Measurements from ENCODE around the gene STAB1. TPM values are rescaled to one million over a fixed set of nuclear protein-coding genes. Genes with fewer than 3 reads are reported as not detected.

The STAB1 gene
- total RNA-seq, 1 donor from 2014 or later, result 0.16 TPM

- Mint-ChIP-seq H3K36me3 (ENCODE audit: low read depth) (peaks cover 18% of the 10 kb centered on the region), H3K27me3 (ENCODE audit: low read depth) (no peaks in the 10 kb centered on the region), H3K4me1 (peaks cover 33% of the 10 kb centered on the region), H3K4me3 (no peak overlapping the region), H3K27ac (ENCODE audit: unreplicated experiment) (no peak overlapping the region), H3K9me3 (no peaks in the 10 kb centered on the region)
- DNase-seq (ENCODE audit: low read depth, low spot score), result no peak
- no peak for TF ChIP-seq CTCF (conservative IDR thresholded peaks at IDR 0.05)
Measured at GRCh38 chr3:52458770-52459545, 36.2 kb upstream of the STAB1 start.

- TF ChIP-seq CTCF (conservative IDR thresholded peaks at IDR 0.05), result no peak
- H3K4me3 Mint-ChIP-seq, result no peak overlapping the region
- H3K27ac Mint-ChIP-seq (ENCODE audit: unreplicated experiment), result no peak overlapping the region
- peaks cover 21% of the 10 kb centered on the region for H3K36me3 Mint-ChIP-seq (ENCODE audit: low read depth)
- peaks cover 16% of the 10 kb centered on the region for H3K4me1 Mint-ChIP-seq
- H3K27me3 Mint-ChIP-seq (ENCODE audit: low read depth), result no peaks in the 10 kb centered on the region
- no peaks in the 10 kb centered on the region for H3K9me3 Mint-ChIP-seq
- DNase-seq (ENCODE audit: low read depth, low spot score), result no peak
Measured at GRCh38 chr3:52461874-52462273, 33.3 kb upstream of the STAB1 start.

DNA sequence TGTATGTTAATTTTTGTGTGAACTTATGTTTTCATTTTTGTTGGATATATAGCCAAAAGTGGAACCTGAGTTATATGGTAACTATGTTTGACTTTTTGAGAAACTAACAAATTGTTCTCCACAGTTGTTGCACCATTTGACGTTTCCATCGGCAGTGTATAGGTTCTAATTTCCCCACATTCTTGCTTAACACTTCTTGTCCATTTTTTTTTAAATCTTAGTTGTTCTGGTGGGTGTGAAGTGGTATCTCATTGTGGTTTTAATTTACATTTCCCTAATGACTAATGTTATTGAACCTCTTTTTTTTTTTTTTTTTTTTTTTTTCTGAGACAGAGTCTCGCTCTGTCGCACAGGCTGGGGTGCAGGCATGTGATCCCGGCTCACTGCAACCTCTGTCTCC, 31.7 kb upstream of the STAB1 start:
- Mint-ChIP-seq H3K9me3 (no peaks in the 10 kb centered on the region), H3K4me1 (peaks cover under 1% of the 10 kb centered on the region), H3K27me3 (ENCODE audit: low read depth) (no peaks in the 10 kb centered on the region), H3K36me3 (ENCODE audit: low read depth) (peaks cover 14% of the 10 kb centered on the region), H3K4me3 (no peak overlapping the region), H3K27ac (ENCODE audit: unreplicated experiment) (no peak overlapping the region)
- DNase-seq (ENCODE audit: low read depth, low spot score), result no peak
- no peak for TF ChIP-seq CTCF (conservative IDR thresholded peaks at IDR 0.05)

GRCh38 chr3:52468336-52468735, 26.8 kb upstream of the STAB1 start:
- Mint-ChIP-seq H3K36me3 (ENCODE audit: low read depth) (peaks cover 4% of the 10 kb centered on the region), H3K4me3 (no peak overlapping the region), H3K9me3 (no peaks in the 10 kb centered on the region), H3K4me1 (no peaks in the 10 kb centered on the region), H3K27me3 (ENCODE audit: low read depth) (no peaks in the 10 kb centered on the region), H3K27ac (ENCODE audit: unreplicated experiment) (no peak overlapping the region)
- TF ChIP-seq CTCF (conservative IDR thresholded peaks at IDR 0.05), result no peak
- DNase-seq (ENCODE audit: low read depth, low spot score), result no peak

DNA sequence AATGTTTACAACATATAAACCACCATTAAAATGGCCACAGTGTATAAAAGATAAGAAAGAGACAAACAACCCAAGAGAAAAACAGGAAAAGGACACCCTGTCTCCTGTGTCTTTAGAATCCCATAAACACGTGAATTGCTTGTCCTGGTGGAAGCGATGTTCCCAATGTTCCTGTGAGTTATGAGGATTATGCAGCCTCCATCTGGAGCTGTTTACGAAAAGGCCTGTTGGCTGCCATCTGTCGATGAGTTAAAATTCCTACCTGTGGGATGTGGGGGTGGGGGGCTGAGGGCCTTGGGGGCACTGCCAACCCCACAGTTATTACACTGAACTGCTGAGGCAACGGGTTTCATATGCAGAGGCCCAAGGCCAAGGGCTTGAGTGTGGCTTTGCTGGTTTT, 26.1 kb upstream of the STAB1 start:
- H3K4me1 Mint-ChIP-seq, result no peaks in the 10 kb centered on the region
- no peak for DNase-seq (ENCODE audit: low read depth, low spot score)
- H3K27ac Mint-ChIP-seq (ENCODE audit: unreplicated experiment), result peak overlapping the region; percentile 62
- peaks cover 5% of the 10 kb centered on the region for H3K36me3 Mint-ChIP-seq (ENCODE audit: low read depth)
- no peaks in the 10 kb centered on the region for H3K9me3 Mint-ChIP-seq
- H3K27me3 Mint-ChIP-seq (ENCODE audit: low read depth), result no peaks in the 10 kb centered on the region
- H3K4me3 Mint-ChIP-seq, result no peak overlapping the region
- TF ChIP-seq CTCF (conservative IDR thresholded peaks at IDR 0.05), result no peak

All from neural crest cell (in vitro differentiated cells).